PFSK-1 (cell line): ENCODE data around the gene PNMA1.

ENCODE experiments used
- FOXP2 ChIP-seq: optimal IDR thresholded peaks from 2 replicates; pipeline ENCODE3; 2011; ENCODE audit warnings: borderline replicate concordance, control low read depth, inconsistent platforms; ENCODE audit not compliant: insufficient read depth; ENCODE audit errors: extremely low read length, extremely low read depth
- POLR2AphosphoS5 ChIP-seq: IDR thresholded peaks from 2 replicates; pipeline ENCODE4 v1.6.1; 2012; ENCODE audit warnings: low read depth, mild to moderate bottlenecking, control low read depth, low read length, moderate library complexity
- REST ChIP-seq, 2 experiments: IDR thresholded peaks; 2 replicates each; pipeline versions ENCODE4 v1.6.1 to v1.8.0; 2011 to 2012; ENCODE audit warnings: low read depth in 2 of 2, low read length in 2 of 2, control low read depth in 1 of 2, inconsistent platforms in 1 of 2, mild to moderate bottlenecking in 1 of 2, moderate library complexity in 1 of 2; ENCODE audit not compliant: insufficient read depth in 1 of 2
- SIN3A ChIP-seq: IDR thresholded peaks from 2 replicates; pipeline ENCODE4 v1.6.1; 2012; ENCODE audit warnings: mild to moderate bottlenecking, low read length, moderate library complexity, borderline replicate concordance; ENCODE audit not compliant: insufficient read depth
- TAF1 ChIP-seq: IDR thresholded peaks from 2 replicates; pipeline ENCODE4 v1.6.1; 2012; ENCODE audit warnings: low read length, control low read depth, borderline replicate concordance; ENCODE audit not compliant: insufficient read depth

The PNMA1 gene

DNA sequence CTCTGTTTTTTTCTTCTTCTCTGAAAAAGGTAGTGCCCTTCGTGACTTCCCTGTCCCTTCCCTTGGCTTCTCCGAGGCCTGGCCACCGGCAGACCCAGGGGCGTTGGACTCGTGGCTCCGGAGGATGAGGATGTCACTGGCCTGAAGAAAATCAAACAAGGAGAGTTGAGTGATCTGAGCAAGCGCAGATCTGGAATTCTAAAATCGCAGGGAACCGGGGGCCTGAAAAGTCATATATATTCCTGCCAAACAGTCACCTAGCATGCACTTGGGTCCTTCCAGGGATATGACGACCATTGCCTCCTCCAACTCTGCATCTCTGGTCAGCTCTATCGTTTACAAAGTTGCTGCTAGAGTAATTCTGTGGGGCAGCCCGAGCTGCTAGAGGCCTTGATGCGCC is 5.2 kb upstream of the PNMA1 start:
- TF ChIP-seq SIN3A (no peak), FOXP2 (no peak), TAF1 (no peak), POLR2AphosphoS5 (no peak), REST (IDR thresholded peaks at IDR 0.05; ENCODE audit: insufficient read depth in 1 of 2, low read depth in 2 of 2, low read length in 2 of 2) (no peak)

- TF ChIP-seq FOXP2 (no peak), POLR2AphosphoS5 (no peak), REST (IDR thresholded peaks at IDR 0.05; ENCODE audit: insufficient read depth in 1 of 2, low read depth in 2 of 2, low read length in 2 of 2) (no peak), SIN3A (no peak), TAF1 (no peak)
Measured at GRCh38 chr14:73718418-73719251, 4.5 kb upstream of the PNMA1 start.

DNA sequence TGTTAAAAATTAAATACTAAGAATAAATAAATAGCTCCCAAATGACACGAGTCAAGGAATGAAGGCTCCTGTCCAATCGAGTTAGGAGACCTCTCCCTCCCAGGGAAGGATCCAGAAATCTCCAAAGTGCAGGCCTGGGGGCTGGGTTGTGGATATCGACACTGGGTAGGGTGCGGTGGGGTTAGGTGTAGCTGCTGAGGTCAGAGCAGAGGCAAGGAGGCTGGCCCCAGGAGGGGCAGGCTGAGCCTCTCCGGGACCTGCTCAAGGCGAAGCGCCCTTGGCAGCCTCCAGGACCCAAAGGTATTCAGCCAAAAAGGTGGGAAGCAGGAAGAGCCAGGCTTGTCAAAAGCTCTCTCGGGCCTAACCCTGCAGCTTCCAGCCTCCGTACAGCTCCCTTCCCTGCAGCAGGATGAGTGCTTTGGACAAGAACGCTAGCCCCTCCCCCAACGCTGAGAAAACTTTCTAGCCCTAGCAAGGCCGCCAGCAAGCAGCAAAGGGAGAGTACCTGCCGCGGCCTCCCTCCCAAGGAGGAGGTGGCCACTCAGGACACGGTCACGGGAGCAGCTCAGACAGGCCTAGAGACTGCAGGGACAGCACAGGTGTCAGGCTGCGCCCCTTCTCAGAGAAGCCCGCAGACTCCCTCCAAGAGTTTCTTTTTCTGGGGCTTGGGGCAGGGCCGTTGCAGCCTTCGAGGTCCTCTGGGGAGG is 3.7 kb upstream of the PNMA1 start:
- TF ChIP-seq SIN3A (no peak), POLR2AphosphoS5 (no peak), FOXP2 (no peak), REST (IDR thresholded peaks at IDR 0.05; ENCODE audit: insufficient read depth in 1 of 2, low read depth in 2 of 2, low read length in 2 of 2) (no peak), TAF1 (no peak)

DNA sequence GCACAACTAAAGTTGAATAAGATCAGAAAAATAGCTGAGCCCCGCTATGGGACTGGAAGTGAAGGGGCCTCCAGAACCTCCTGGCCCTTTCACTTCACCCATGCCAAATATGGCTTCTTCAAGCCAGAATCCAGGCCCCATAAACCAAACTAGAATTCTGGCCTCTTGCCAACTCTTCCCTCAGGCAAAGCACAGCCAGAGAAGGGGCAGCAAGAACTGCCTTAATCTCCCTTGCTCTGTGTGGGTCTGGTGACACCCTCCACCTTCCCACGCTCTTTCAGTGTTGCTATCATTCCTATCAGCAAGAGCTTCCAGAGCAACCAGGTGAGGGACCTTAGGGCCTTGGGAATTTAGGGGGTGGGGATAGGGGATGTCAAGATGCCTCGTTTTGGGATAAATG is 3.1 kb upstream of the PNMA1 start:
- TF ChIP-seq FOXP2: no peak
- no peak for TF ChIP-seq TAF1
- TF ChIP-seq POLR2AphosphoS5: no peak
- TF ChIP-seq REST (IDR thresholded peaks at IDR 0.05; ENCODE audit: insufficient read depth in 1 of 2, low read depth in 2 of 2, low read length in 2 of 2): no peak
